Left lung (tissue), 10 donors: ENCODE data around the gene PIGZ. TPM values are rescaled to one million over a fixed set of nuclear protein-coding genes. Genes with fewer than 3 reads are reported as not detected.
"Not testable (repeated sequence)": the region's sequence is repeated elsewhere in the genome, so short reads cannot be mapped to it uniquely, and the experiment has no call there.

Experiments
- ATAC-seq: fragments of 200-7000 bp; cut with Tn5 transposase; one replicate; pipeline ENCODE4 v1.9.1; 2020; ENCODE audit warnings: moderate library complexity
- DNase-seq, 4 donors: peaks; one replicate each; pipeline ENCODE4 v3.0.0-alpha.2; 2013 to 2020
- H3K27ac ChIP-seq, 2 donors: fragments of 200-600 bp; sonication (generic) in 1 of 2; one replicate each; pipeline versions ENCODE4 v1.5.0 to v1.8.0; 2020 to 2021
- H3K27me3 ChIP-seq, 2 donors: fragments of 200-600 bp; sonication (generic) in 1 of 2; one replicate each; pipeline versions ENCODE4 v1.5.0 to v1.8.0; 2020 to 2021
- H3K36me3 ChIP-seq, 2 donors: fragments of 200-600 bp; sonication (generic) in 1 of 2; one replicate each; pipeline versions ENCODE4 v1.5.0 to v1.8.0; 2020 to 2021
- H3K4me1 ChIP-seq, 2 donors: fragments of 200-600 bp; one replicate each; pipeline ENCODE4 v1.8.0; 2021
- H3K4me3 ChIP-seq, 2 donors: fragments of 200-600 bp; sonication (generic) in 1 of 2; one replicate each; pipeline versions ENCODE4 v1.5.0 to v1.8.0; 2020 to 2021; ENCODE audit warnings: mild to moderate bottlenecking in 1 of 2
- H3K9me3 ChIP-seq, 2 donors: fragments of 200-600 bp; sonication (generic) in 1 of 2; one replicate each; pipeline versions ENCODE4 v1.5.0 to v1.8.0; 2020 to 2021
- CTCF ChIP-seq, 2 donors: fragments of 200-600 bp; sonication (generic) in 1 of 2; IDR thresholded peaks; one replicate each; pipeline versions ENCODE4 v1.5.0 to v1.8.0; 2021; ENCODE audit warnings: antibody characterized with exemption in 2 of 2
- intact Hi-C, 2 donors: fragments of 100-400 bp; cut with DNase I; formaldehyde crosslinking; loops; one replicate each; pipeline versions ENCODE4 v1.11.2 to v1.14.2; 2022
- polyA plus RNA-seq, 6 donors: library from polyadenylated mRNA; unstranded; fragments of 120-200 nt; gene quantifications; one replicate each; pipeline ENCODE4 v1.2.1, GENCODE V29; 2013; ENCODE audit not compliant: insufficient read length in 6 of 6
- total RNA-seq, 2 donors: library from RNA; stranded (reverse); fragmentation: NEBNext Ultra II Directional; extraction: Animal tissue kit (Norgen Biotek cat#: 25700); gene quantifications; one replicate each; pipeline ENCODE4 v1.2.1, GENCODE V29; 2021
- donor health status: DM: no; HTN: yes; CAD: no.
- donor health status: DM: no; HTN: no; CAD: no.

The PIGZ gene
- total and polyA plus RNA-seq, 8 donors: 1.0 to 6.3 (median 2.0) TPM

- H3K36me3 ChIP-seq: peaks cover 0 to 15% of the 10 kb centered on the region in 2 donors
- H3K27ac ChIP-seq: no peak overlapping the region
- DNase-seq (no peak), ATAC-seq (no peak)
- no peaks in the 10 kb centered on the region for H3K9me3 ChIP-seq
- no peaks in the 10 kb centered on the region for H3K27me3 ChIP-seq
- no peak overlapping the region for H3K4me3 ChIP-seq
- intact Hi-C loops: no loop called here
- TF ChIP-seq CTCF (IDR thresholded peaks at IDR 0.05): no peak
- no peaks in the 10 kb centered on the region for H3K4me1 ChIP-seq
Measured at GRCh38 chr3:196949285-196949619, 19.4 kb downstream of the PIGZ start.

GRCh38 chr3:196948442-196949284 lies 20.0 kb downstream of the PIGZ start:
- intact Hi-C loops: no loop called here
- no peaks in the 10 kb centered on the region for H3K27me3 ChIP-seq
- TF ChIP-seq CTCF (IDR thresholded peaks at IDR 0.05): no peak
- H3K4me1 ChIP-seq: peaks cover under 1 to 4% of the 10 kb centered on the region in 2 donors
- H3K36me3 ChIP-seq: peaks cover 0 to 15% of the 10 kb centered on the region in 2 donors
- no peak for ATAC-seq
- DNase-seq: peak in 3 of 4 donors; percentile 32 to 57 (median 51)
- no peak overlapping the region for H3K27ac ChIP-seq
- H3K9me3 ChIP-seq: no peaks in the 10 kb centered on the region
- no peak overlapping the region for H3K4me3 ChIP-seq

GRCh38 chr3:196947860-196948441 lies 20.7 kb downstream of the PIGZ start:
- no peak for DNase-seq
- intact Hi-C loops: no loop called here
- no peak for TF ChIP-seq CTCF (IDR thresholded peaks at IDR 0.05)

GRCh38 chr3:196947136-196947859 lies 21.3 kb downstream of the PIGZ start:
- intact Hi-C loops: no loop called here
- Histone ChIP-seq H3K27ac (no peak overlapping the region), H3K36me3 (peaks cover 0 to 15% of the 10 kb centered on the region in 2 donors), H3K27me3 (no peaks in the 10 kb centered on the region), H3K4me1 (peaks cover 7 to 11% of the 10 kb centered on the region in 2 donors), H3K4me3 (no peak overlapping the region), H3K9me3 (no peaks in the 10 kb centered on the region)
- TF ChIP-seq CTCF (IDR thresholded peaks at IDR 0.05): no peak
- no peak for ATAC-seq
- no peak for DNase-seq

More at GRCh38 chr3:196947860-196948441, 20.7 kb downstream of the PIGZ start:
- Histone ChIP-seq H3K4me3 (no peak overlapping the region), H3K27me3 (no peaks in the 10 kb centered on the region), H3K27ac (no peak overlapping the region), H3K36me3 (peaks cover 0 to 15% of the 10 kb centered on the region in 2 donors), H3K4me1 (peaks cover 7 to 11% of the 10 kb centered on the region in 2 donors), H3K9me3 (no peaks in the 10 kb centered on the region)
- no peak for ATAC-seq

- intact Hi-C loops, H3K27me3 ChIP-seq, H3K27ac ChIP-seq, DNase-seq, H3K9me3 ChIP-seq, ATAC-seq: not testable (repeated sequence)
- peaks cover 16 to 30% of the 10 kb centered on the region in 2 donors for H3K4me1 ChIP-seq
- peaks cover 0 to 19% of the 10 kb centered on the region in 2 donors for H3K36me3 ChIP-seq
- H3K4me3 ChIP-seq: peak overlapping the region in 1 of 2 donors; percentile 88
Measured at GRCh38 chr3:196944037-196944790, 24.4 kb downstream of the PIGZ start.
